ENCODE measurements around the gene TNFAIP8. TPM values are rescaled to one million over a fixed set of nuclear protein-coding genes. Genes with fewer than 3 reads are reported as not detected.

The TNFAIP8 gene
- polyA plus RNA-seq, 1 of the 3 experiments (the other 2 are of a cell fraction) = 31.3 TPM

DNA sequence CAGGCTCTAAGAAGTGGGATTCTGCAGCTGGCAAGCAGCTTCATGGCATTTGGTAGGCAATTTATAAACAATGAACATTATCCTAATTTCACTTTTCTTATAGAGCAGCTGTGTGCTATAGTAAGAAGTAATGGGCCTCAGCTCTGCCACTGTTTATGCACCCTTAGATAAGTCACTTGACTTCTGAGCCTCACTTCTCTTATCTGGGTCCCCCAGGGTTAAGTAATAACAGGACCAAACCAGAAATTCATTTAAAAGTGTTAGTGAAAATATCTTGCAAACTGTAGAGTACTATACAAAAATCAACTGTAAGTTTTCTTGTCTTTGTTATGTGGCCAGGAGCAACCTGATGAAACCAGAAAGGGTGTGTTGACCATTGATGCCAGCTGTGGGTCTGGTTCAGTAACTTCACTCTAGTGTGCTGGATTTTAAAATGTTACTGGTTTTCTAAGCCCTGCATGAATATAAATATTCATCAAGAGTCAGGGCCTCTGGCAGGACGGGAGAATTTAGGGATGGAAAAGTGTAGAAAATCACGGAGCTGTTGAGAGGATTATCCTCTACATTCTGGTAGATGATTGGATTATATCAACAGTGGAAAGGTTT, 24.2 kb downstream of the TNFAIP8 start:
- Histone ChIP-seq H3F3A (replicated peaks; ENCODE audit: insufficient read depth) (no peaks in the 10 kb centered on the region), H3K9ac (no peak overlapping the region), H3K4me2 (no peak overlapping the region), H4K20me1 (ENCODE audit: insufficient read depth) (no peaks in the 10 kb centered on the region), H3K4me1 (ENCODE audit: control insufficient read depth in 1 of 2, insufficient read depth in 2 of 2, low read depth in 1 of 2, low read length in 1 of 2) (peaks cover 0 to 11% of the 10 kb centered on the region in 2 experiments; a peak in 2 of 4 replicates), H3K79me2 (ENCODE audit: insufficient read depth) (peaks cover 8% of the 10 kb centered on the region; the same call in 1 of the 2 replicates), H3K27me3 (ENCODE audit: insufficient read depth) (no peaks in the 10 kb centered on the region), H2AFZ (ENCODE audit: low read depth) (no peak overlapping the region), H3K4me3 (ENCODE audit: low read depth in 2 of 2, low read length in 1 of 2) (no peak overlapping the region), H3K27ac (ENCODE audit: low read depth in 2 of 2, low read length in 1 of 2) (no peak overlapping the region), H3K36me3 (replicated peaks in 1 of 2; ENCODE audit: control insufficient read depth in 1 of 2, insufficient read depth in 2 of 2, low read length in 1 of 2) (no peaks in the 10 kb centered on the region), H3K9me3 (no peaks in the 10 kb centered on the region), H3K9me2 (no peaks in the 10 kb centered on the region)
- POLR2A ChIA-PET = no interaction called here
- CTCF ChIA-PET = interaction anchor here (1.5 to 3.4 kb wide), 2 partner anchors 32 to 392 kb away, joined by 7 to 14 read pairs; partner anchors contain the start of gene DTWD2
- TF ChIP-seq NRF1 (IDR thresholded peaks at IDR 0.05; ENCODE audit: low read depth, low read length) (no peak), GABPA (IDR thresholded peaks at IDR 0.05; ENCODE audit: low read depth) (no peak), FOXM1 (IDR thresholded peaks at IDR 0.05; ENCODE audit: low read depth) (no peak)
- TF ChIP-seq, protein P1, sequence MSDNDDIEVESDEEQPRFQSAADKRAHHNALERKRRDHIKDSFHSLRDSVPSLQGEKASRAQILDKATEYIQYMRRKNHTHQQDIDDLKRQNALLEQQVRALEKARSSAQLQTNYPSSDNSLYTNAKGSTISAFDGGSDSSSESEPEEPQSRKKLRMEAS (IDR thresholded peaks at IDR 0.05; ENCODE audit: low read depth) = no peak
- WGBS (ENCODE audit: low lambda C conversion rate) = 98% methylated on average over 2 of the region's 2 CpGs
- DNase-seq = no peak

DNA sequence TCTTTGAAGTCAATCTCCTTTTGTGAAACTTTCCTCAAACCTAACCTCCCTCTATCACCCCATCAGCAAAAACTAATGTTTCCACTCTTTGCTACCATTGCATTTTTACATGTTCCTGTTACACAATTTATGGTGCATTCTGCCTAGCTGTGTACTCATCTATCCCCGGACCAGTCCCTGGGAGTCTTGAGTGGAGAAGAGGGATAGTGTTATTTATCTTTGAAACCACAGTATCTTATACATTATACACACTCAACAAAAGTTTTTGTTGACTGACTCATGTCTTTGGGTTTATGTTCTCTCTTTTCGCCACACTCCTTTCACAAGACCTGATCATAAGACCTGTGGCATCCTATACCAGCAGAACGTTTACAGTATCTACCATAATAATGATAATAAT, 26.4 kb downstream of the TNFAIP8 start:
- POLR2A ChIA-PET = no interaction called here
- Histone ChIP-seq H3K4me2 (no peak overlapping the region), H3K27ac (ENCODE audit: low read depth in 2 of 2, low read length in 1 of 2) (no peak overlapping the region), H3K27me3 (ENCODE audit: insufficient read depth) (no peaks in the 10 kb centered on the region), H4K20me1 (ENCODE audit: insufficient read depth) (no peaks in the 10 kb centered on the region), H3K36me3 (replicated peaks in 1 of 2; ENCODE audit: control insufficient read depth in 1 of 2, insufficient read depth in 2 of 2, low read length in 1 of 2) (no peaks in the 10 kb centered on the region), H2AFZ (ENCODE audit: low read depth) (no peak overlapping the region), H3K9me3 (no peaks in the 10 kb centered on the region), H3K4me3 (ENCODE audit: low read depth in 2 of 2, low read length in 1 of 2) (no peak overlapping the region), H3K9me2 (no peaks in the 10 kb centered on the region), H3K79me2 (ENCODE audit: insufficient read depth) (peaks cover 5% of the 10 kb centered on the region; the same call in 1 of the 2 replicates), H3F3A (replicated peaks; ENCODE audit: insufficient read depth) (peaks cover 3% of the 10 kb centered on the region), H3K9ac (no peak overlapping the region), H3K4me1 (ENCODE audit: control insufficient read depth in 1 of 2, insufficient read depth in 2 of 2, low read depth in 1 of 2, low read length in 1 of 2) (peaks cover 7 to 14% of the 10 kb centered on the region in 2 experiments; a peak in 3 of 4 replicates)
- TF ChIP-seq, protein P2, sequence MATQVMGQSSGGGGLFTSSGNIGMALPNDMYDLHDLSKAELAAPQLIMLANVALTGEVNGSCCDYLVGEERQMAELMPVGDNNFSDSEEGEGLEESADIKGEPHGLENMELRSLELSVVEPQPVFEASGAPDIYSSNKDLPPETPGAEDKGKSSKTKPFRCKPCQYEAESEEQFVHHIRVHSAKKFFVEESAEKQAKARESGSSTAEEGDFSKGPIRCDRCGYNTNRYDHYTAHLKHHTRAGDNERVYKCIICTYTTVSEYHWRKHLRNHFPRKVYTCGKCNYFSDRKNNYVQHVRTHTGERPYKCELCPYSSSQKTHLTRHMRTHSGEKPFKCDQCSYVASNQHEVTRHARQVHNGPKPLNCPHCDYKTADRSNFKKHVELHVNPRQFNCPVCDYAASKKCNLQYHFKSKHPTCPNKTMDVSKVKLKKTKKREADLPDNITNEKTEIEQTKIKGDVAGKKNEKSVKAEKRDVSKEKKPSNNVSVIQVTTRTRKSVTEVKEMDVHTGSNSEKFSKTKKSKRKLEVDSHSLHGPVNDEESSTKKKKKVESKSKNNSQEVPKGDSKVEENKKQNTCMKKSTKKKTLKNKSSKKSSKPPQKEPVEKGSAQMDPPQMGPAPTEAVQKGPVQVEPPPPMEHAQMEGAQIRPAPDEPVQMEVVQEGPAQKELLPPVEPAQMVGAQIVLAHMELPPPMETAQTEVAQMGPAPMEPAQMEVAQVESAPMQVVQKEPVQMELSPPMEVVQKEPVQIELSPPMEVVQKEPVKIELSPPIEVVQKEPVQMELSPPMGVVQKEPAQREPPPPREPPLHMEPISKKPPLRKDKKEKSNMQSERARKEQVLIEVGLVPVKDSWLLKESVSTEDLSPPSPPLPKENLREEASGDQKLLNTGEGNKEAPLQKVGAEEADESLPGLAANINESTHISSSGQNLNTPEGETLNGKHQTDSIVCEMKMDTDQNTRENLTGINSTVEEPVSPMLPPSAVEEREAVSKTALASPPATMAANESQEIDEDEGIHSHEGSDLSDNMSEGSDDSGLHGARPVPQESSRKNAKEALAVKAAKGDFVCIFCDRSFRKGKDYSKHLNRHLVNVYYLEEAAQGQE (IDR thresholded peaks at IDR 0.05; ENCODE audit: low read depth, low read length) = no peak
- TF ChIP-seq, protein P3, sequence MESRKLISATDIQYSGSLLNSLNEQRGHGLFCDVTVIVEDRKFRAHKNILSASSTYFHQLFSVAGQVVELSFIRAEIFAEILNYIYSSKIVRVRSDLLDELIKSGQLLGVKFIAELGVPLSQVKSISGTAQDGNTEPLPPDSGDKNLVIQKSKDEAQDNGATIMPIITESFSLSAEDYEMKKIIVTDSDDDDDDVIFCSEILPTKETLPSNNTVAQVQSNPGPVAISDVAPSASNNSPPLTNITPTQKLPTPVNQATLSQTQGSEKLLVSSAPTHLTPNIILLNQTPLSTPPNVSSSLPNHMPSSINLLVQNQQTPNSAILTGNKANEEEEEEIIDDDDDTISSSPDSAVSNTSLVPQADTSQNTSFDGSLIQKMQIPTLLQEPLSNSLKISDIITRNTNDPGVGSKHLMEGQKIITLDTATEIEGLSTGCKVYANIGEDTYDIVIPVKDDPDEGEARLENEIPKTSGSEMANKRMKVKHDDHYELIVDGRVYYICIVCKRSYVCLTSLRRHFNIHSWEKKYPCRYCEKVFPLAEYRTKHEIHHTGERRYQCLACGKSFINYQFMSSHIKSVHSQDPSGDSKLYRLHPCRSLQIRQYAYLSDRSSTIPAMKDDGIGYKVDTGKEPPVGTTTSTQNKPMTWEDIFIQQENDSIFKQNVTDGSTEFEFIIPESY (IDR thresholded peaks at IDR 0.05; ENCODE audit: borderline replicate concordance, low read depth) = no peak
- TF ChIP-seq YY1 (IDR thresholded peaks at IDR 0.05; ENCODE audit: low read depth) = no peak
- no peak for TF ChIP-seq RFX5 (IDR thresholded peaks at IDR 0.05; ENCODE audit: low read length)
- TF ChIP-seq CHD2 (IDR thresholded peaks at IDR 0.05; ENCODE audit: low read length, partially characterized antibody) = no peak
- TF ChIP-seq RXRA (IDR thresholded peaks at IDR 0.05; ENCODE audit: borderline replicate concordance, low read depth) = no peak
- TF ChIP-seq, protein P4, sequence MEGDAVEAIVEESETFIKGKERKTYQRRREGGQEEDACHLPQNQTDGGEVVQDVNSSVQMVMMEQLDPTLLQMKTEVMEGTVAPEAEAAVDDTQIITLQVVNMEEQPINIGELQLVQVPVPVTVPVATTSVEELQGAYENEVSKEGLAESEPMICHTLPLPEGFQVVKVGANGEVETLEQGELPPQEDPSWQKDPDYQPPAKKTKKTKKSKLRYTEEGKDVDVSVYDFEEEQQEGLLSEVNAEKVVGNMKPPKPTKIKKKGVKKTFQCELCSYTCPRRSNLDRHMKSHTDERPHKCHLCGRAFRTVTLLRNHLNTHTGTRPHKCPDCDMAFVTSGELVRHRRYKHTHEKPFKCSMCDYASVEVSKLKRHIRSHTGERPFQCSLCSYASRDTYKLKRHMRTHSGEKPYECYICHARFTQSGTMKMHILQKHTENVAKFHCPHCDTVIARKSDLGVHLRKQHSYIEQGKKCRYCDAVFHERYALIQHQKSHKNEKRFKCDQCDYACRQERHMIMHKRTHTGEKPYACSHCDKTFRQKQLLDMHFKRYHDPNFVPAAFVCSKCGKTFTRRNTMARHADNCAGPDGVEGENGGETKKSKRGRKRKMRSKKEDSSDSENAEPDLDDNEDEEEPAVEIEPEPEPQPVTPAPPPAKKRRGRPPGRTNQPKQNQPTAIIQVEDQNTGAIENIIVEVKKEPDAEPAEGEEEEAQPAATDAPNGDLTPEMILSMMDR (IDR thresholded peaks at IDR 0.05) = no peak
- TF ChIP-seq TEAD4 (IDR thresholded peaks at IDR 0.05; ENCODE audit: borderline replicate concordance, insufficient read depth) = no peak
- no peak for TF ChIP-seq GABPA (IDR thresholded peaks at IDR 0.05; ENCODE audit: low read depth)
- TF ChIP-seq RCOR1 (IDR thresholded peaks at IDR 0.05; ENCODE audit: low read length) = no peak
- no peak for TF ChIP-seq JUND (IDR thresholded peaks at IDR 0.05)
- no peak for TF ChIP-seq TAF1 (IDR thresholded peaks at IDR 0.05; ENCODE audit: borderline replicate concordance, low read depth, low read length)
- TF ChIP-seq FOXM1 (IDR thresholded peaks at IDR 0.05; ENCODE audit: low read depth) = no peak
- TF ChIP-seq SMC3 (IDR thresholded peaks at IDR 0.05; ENCODE audit: low read depth, low read length) = no peak
- TF ChIP-seq POLR2AphosphoS5 (IDR thresholded peaks at IDR 0.05; ENCODE audit: low read depth, low read length) = no peak
- TF ChIP-seq SIN3A (IDR thresholded peaks at IDR 0.05; ENCODE audit: borderline replicate concordance, low read depth, low read length) = no peak
- no peak for TF ChIP-seq RAD21 (IDR thresholded peaks at IDR 0.05; ENCODE audit: low read length)
- TF ChIP-seq FOXJ3 (CRISPR knock-in tag; IDR thresholded peaks at IDR 0.05) = no peak
- TF ChIP-seq TCF12 (IDR thresholded peaks at IDR 0.05) = no peak
- TF ChIP-seq GATA2 (CRISPR knock-in tag; IDR thresholded peaks at IDR 0.05) = no peak
- CTCF ChIA-PET = no interaction called here
- DNase-seq = no peak
- WGBS (ENCODE audit: low lambda C conversion rate) = 96% methylated on average over 3 of the region's 3 CpGs

Measured in SK-N-SH (cell line).